ENCODE data around the gene PACS2.

Gene PACS2

GRCh38 chr14:105394714-105395537 is 80.4 kb downstream of the PACS2 start:
- TF ChIP-seq CTCF (conservative IDR thresholded peaks at IDR 0.05; ENCODE audit: low read depth, low read length), result no peak
- no peak overlapping the region for H3K4me3 ChIP-seq (ENCODE audit: low read depth, low read length)
- DNase-seq (ENCODE audit: low read depth), result no peak

GRCh38 chr14:105395538-105395854 is 80.9 kb downstream of the PACS2 start:
- TF ChIP-seq CTCF (conservative IDR thresholded peaks at IDR 0.05; ENCODE audit: low read depth, low read length), result no peak
- no peak overlapping the region for H3K4me3 ChIP-seq (ENCODE audit: low read depth, low read length)

GRCh38 chr14:105397350-105397931 is 82.9 kb downstream of the PACS2 start:
- H3K4me3 ChIP-seq (ENCODE audit: low read depth, low read length), result peak overlapping the region; percentile 73
- TF ChIP-seq CTCF (conservative IDR thresholded peaks at IDR 0.05; ENCODE audit: low read depth, low read length), result no peak
- no peak for DNase-seq (ENCODE audit: low read depth)

More at GRCh38 chr14:105395538-105395854, 80.9 kb downstream of the PACS2 start:
- no peak for DNase-seq (ENCODE audit: low read depth)

- H3K4me3 ChIP-seq (ENCODE audit: low read depth, low read length), result peak within 1 kb of the TSS; percentile 73
- TF ChIP-seq CTCF (conservative IDR thresholded peaks at IDR 0.05; ENCODE audit: low read depth, low read length), result no peak
- peak; percentile 80 for DNase-seq (ENCODE audit: low read depth)
Measured at GRCh38 chr14:105398044-105398725, 83.6 kb downstream of the PACS2 start, which contains the start of gene TEX22. TEX22 (plus strand) TSS chr14:105398538; CDS start chr14:105399341, 803 bp downstream.

- DNase-seq (ENCODE audit: low read depth), result peak; percentile 36
- H3K4me3 ChIP-seq (ENCODE audit: low read depth, low read length), result peak overlapping the region; percentile 73
- no peak for TF ChIP-seq CTCF (conservative IDR thresholded peaks at IDR 0.05; ENCODE audit: low read depth, low read length)
Measured at GRCh38 chr14:105398726-105399465, 84.3 kb downstream of the PACS2 start.

- TF ChIP-seq CTCF (conservative IDR thresholded peaks at IDR 0.05; ENCODE audit: low read depth, low read length), result no peak
- no peak for DNase-seq (ENCODE audit: low read depth)
- H3K4me3 ChIP-seq (ENCODE audit: low read depth, low read length), result peak overlapping the region; percentile 73
Measured at GRCh38 chr14:105399466-105399775, 84.9 kb downstream of the PACS2 start.
